ENCODE results near the gene AMMECR1L. TPM values are rescaled to one million over a fixed set of nuclear protein-coding genes. Genes with fewer than 3 reads are reported as not detected.

The AMMECR1L gene
- total RNA-seq, 4 donors from 2014 or later, result 6.3 to 11.8 (median 7.8) TPM

GRCh38 chr2:127906206-127906926, 20.6 kb upstream of the AMMECR1L start:
- 46 to 62% methylated on average over 13 to 14 of the region's 21 CpGs for WGBS, 2 donors

GRCh38 chr2:127901339-127902056, 15.7 kb upstream of the AMMECR1L start:
- no peak overlapping the region for H3K4me3 ChIP-seq
- H3K27me3 ChIP-seq, result peaks cover 0 to 4% (median 0%) of the 10 kb centered on the region in 4 donors
- intact Hi-C loops (cut with DNase I), result no loop called here
- no peaks in the 10 kb centered on the region for H3K36me3 ChIP-seq
- H3K27ac ChIP-seq, result no peak overlapping the region
- 67 to 72% methylated on average over 12 of the region's 12 CpGs for WGBS, 2 donors
- no peak for DNase-seq
- no peaks in the 10 kb centered on the region for H3K9me3 ChIP-seq
- TF ChIP-seq CTCF (IDR thresholded peaks at IDR 0.05) (no peak), POLR2A (IDR thresholded peaks at IDR 0.05) (no peak)
- H3K4me1 ChIP-seq, result no peaks in the 10 kb centered on the region

More at GRCh38 chr2:127906206-127906926, 20.6 kb upstream of the AMMECR1L start:
- Histone ChIP-seq H3K4me1 (no peaks in the 10 kb centered on the region), H3K9me3 (no peaks in the 10 kb centered on the region), H3K27ac (no peak overlapping the region), H3K27me3 (peaks cover 0 to 9% (median 0%) of the 10 kb centered on the region in 4 donors), H3K36me3 (no peaks in the 10 kb centered on the region), H3K4me3 (no peak overlapping the region)
- no peak for DNase-seq
- intact Hi-C loops (cut with DNase I), result no loop called here
- TF ChIP-seq POLR2A (IDR thresholded peaks at IDR 0.05) (no peak), CTCF (IDR thresholded peaks at IDR 0.05) (no peak)

- no peak for DNase-seq
- Histone ChIP-seq H3K4me1 (no peaks in the 10 kb centered on the region), H3K4me3 (no peak overlapping the region), H3K27ac (no peak overlapping the region), H3K9me3 (no peaks in the 10 kb centered on the region), H3K36me3 (no peaks in the 10 kb centered on the region), H3K27me3 (no peaks in the 10 kb centered on the region)
- intact Hi-C loops (cut with DNase I), result no loop called here
- TF ChIP-seq POLR2A (IDR thresholded peaks at IDR 0.05), result no peak
- no peak for TF ChIP-seq CTCF (IDR thresholded peaks at IDR 0.05)
- 46 to 62% methylated on average over 1 of the region's 1 CpG for WGBS, 2 donors
Measured at GRCh38 chr2:127897531-127898211, 11.9 kb upstream of the AMMECR1L start.

- intact Hi-C loops (cut with DNase I), result no loop called here
- no peak for DNase-seq
Measured at GRCh38 chr2:127893494-127893893, 7.7 kb upstream of the AMMECR1L start.

More at GRCh38 chr2:127893494-127893893, 7.7 kb upstream of the AMMECR1L start:
- H3K27me3 ChIP-seq, result no peaks in the 10 kb centered on the region
- TF ChIP-seq POLR2A (IDR thresholded peaks at IDR 0.05), result no peak
- TF ChIP-seq CTCF (IDR thresholded peaks at IDR 0.05), result no peak
- H3K4me1 ChIP-seq, result peaks cover 0 to under 1% (median 0%) of the 10 kb centered on the region in 3 donors
- no peaks in the 10 kb centered on the region for H3K9me3 ChIP-seq
- 62 to 70% methylated on average over 5 of the region's 5 CpGs for WGBS, 2 donors
- no peak overlapping the region for H3K27ac ChIP-seq
- no peaks in the 10 kb centered on the region for H3K36me3 ChIP-seq
- H3K4me3 ChIP-seq, result no peak overlapping the region

Data from esophagus squamous epithelium (tissue), 5 donors.